H1 (cell line): ENCODE data around the gene HSD17B2. TPM values are rescaled to one million over a fixed set of nuclear protein-coding genes. Genes with fewer than 3 reads are reported as not detected.

Experiments
- EGR1 ChIP-seq: IDR thresholded peaks from 2 replicates; pipeline ENCODE4 v1.6.1; 2011; ENCODE audit warnings: low read depth, low read length, borderline replicate concordance
- EP300 ChIP-seq, 2 experiments: IDR thresholded peaks; 1 replicate in 1 of 2; 2 replicates in 1 of 2; pipeline ENCODE4 v1.6.1; 2011 to 2012; ENCODE audit warnings: low read depth in 2 of 2, low read length in 2 of 2, mild to moderate bottlenecking in 2 of 2, borderline replicate concordance in 1 of 2, inconsistent platforms in 1 of 2, moderate library complexity in 1 of 2
- MAFK ChIP-seq: IDR thresholded peaks from 2 replicates; pipeline ENCODE4 v1.6.1; 2012; ENCODE audit warnings: low read depth, mild to moderate bottlenecking, improper control_type of control experiment, low read length
- NANOG ChIP-seq: IDR thresholded peaks from 2 replicates; pipeline ENCODE4 v1.6.1; 2011; ENCODE audit warnings: low read length, low read depth, mild to moderate bottlenecking, inconsistent platforms; ENCODE audit not compliant: insufficient read depth, poor library complexity, severe bottlenecking
- SUZ12 ChIP-seq: fragments of 200-600 bp; sonication (generic); IDR thresholded peaks from 2 replicates; pipeline ENCODE4 v1.6.1; 2012; ENCODE audit warnings: mild to moderate bottlenecking, inconsistent platforms, low read length, moderate library complexity, mixed read lengths
- polyA plus RNA-seq, 7 experiments: library from polyadenylated mRNA; depleted of rRNA in 3 of 7; stranded (reverse) in 5 of 7; unstranded in 2 of 7; fragments of >200 nt in 5 of 7; fragments of 200-250 nt in 2 of 7; gene quantifications; 1 replicate in 5 of 7; 2 replicates in 1 of 7; 4 replicates in 1 of 7; pipeline versions ENCODE4 v1.2.1 to v1.2.3, GENCODE V29; 2011 to 2013; ENCODE audit warnings: missing spikeins in 2 of 7, mixed read lengths in 2 of 7
- total RNA-seq: library from RNA; stranded (reverse); fragmentation: NEBNext Ultra II Directional; extraction: Animal tissue kit (Norgen Biotek cat#: 25700); gene quantifications from 2 replicates; pipeline ENCODE4 v1.2.1, GENCODE V29; 2021
- TF ChIP-seq, protein P1 (sequence below): IDR thresholded peaks from 2 replicates; pipeline ENCODE4 v1.6.1; 2012; ENCODE audit warnings: inconsistent platforms

Gene HSD17B2
- total and polyA plus RNA-seq, 2 of the 8 experiments (the other 6 are each of a cell fraction or from before 2014, with no cell fraction given): not detected

DNA sequence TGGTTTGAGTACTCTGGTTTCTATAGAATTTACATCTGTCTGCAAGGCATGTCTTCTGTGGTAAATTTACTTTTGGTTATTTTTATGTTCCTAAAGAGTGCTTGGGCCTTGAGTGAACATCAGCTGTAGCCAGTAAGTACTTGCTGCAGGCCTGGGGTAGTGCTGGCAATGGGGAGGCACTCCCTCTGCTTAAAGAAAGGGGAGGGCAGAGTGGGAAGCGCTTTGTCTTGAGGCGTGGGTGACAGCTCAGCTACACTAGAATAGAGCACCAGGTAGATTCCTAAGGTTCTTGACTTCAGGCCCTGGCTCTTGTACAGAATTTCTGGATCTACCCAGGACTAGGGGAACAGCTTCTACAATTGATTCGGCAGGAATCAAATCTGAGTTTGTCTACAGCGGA, 84.4 kb downstream of the HSD17B2 start (continued):
- TF ChIP-seq EP300 (IDR thresholded peaks at IDR 0.05; ENCODE audit: borderline replicate concordance in 1 of 2, low read depth in 2 of 2, low read length in 2 of 2) (no peak), MAFK (no peak), SUZ12 (no peak), NANOG (no peak), EGR1 (no peak)
- TF ChIP-seq, protein P1, sequence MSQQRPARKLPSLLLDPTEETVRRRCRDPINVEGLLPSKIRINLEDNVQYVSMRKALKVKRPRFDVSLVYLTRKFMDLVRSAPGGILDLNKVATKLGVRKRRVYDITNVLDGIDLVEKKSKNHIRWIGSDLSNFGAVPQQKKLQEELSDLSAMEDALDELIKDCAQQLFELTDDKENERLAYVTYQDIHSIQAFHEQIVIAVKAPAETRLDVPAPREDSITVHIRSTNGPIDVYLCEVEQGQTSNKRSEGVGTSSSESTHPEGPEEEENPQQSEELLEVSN: no peak
